ENCODE results near the gene RBM8A. TPM values are rescaled to one million over a fixed set of nuclear protein-coding genes. Genes with fewer than 3 reads are reported as not detected.
A peak's percentile ranks its signal among the peaks of the same experiment; 100 is the strongest.

Gene RBM8A
- total RNA-seq, 3 donors from 2014 or later (not counting 1 experiment from before 2014, with no cell fraction given) = 172 to 204 (median 200) TPM

DNA sequence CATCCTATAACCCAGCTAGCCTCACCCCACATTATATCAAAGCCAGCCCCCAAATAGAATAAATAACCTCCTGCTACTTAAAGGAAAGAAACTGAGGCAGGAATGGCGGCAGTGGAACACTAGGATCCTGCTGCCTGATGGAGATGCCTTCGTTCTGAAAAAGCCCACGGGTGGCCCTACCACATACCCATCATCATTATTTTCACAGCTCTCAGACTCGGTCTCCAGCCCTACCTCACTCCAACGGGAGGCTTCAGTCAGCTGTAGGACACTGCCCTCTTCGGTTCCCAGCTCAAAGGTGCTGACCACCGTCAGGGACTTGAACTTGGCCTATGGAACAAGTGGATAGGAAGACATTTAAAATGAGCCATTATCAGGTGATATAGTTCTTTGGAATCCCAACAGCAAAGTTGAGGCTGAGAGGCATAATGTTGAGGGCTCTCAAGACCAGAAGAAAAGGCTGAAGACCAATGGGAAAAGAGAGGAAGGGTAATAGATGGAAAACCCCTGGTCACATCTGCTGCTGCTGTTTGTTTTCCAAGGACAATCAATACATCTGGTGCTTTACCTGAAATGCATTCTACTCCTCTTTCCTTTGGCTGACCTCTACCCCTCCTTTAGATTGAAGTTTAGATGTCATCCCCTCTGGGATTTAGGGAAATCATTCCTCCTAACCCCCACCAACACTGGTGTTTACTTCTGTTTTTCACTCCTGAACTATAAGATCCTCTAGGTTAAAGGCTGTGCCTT is 33.8 kb downstream of the RBM8A start:
- Mint-ChIP-seq H3K9me3 (no peaks in the 10 kb centered on the region), H3K4me1 (no peaks in the 10 kb centered on the region), H3K27ac (no peak overlapping the region), H3K4me3 (no peak overlapping the region), H3K36me3 (no peaks in the 10 kb centered on the region), H3K27me3 (ENCODE audit: low read depth in 2 of 2) (no peaks in the 10 kb centered on the region)
- no peak for DNase-seq
- Histone ChIP-seq H3K4me3 (ENCODE audit: low read length) (no peak overlapping the region), H3K9me3 (ENCODE audit: control insufficient read depth, insufficient read depth, low read length) (no peaks in the 10 kb centered on the region), H3K36me3 (ENCODE audit: control insufficient read depth, insufficient read depth, low read length) (no peaks in the 10 kb centered on the region), H3K27ac (ENCODE audit: low read length) (no peak overlapping the region), H3K4me1 (ENCODE audit: control insufficient read depth, insufficient read depth, low read length) (no peaks in the 10 kb centered on the region), H3K27me3 (ENCODE audit: control insufficient read depth, insufficient read depth, low read length) (no peaks in the 10 kb centered on the region)
- intact Hi-C loops (cut with micrococcal nuclease) = no loop called here
- TF ChIP-seq, protein P1, sequence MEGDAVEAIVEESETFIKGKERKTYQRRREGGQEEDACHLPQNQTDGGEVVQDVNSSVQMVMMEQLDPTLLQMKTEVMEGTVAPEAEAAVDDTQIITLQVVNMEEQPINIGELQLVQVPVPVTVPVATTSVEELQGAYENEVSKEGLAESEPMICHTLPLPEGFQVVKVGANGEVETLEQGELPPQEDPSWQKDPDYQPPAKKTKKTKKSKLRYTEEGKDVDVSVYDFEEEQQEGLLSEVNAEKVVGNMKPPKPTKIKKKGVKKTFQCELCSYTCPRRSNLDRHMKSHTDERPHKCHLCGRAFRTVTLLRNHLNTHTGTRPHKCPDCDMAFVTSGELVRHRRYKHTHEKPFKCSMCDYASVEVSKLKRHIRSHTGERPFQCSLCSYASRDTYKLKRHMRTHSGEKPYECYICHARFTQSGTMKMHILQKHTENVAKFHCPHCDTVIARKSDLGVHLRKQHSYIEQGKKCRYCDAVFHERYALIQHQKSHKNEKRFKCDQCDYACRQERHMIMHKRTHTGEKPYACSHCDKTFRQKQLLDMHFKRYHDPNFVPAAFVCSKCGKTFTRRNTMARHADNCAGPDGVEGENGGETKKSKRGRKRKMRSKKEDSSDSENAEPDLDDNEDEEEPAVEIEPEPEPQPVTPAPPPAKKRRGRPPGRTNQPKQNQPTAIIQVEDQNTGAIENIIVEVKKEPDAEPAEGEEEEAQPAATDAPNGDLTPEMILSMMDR (IDR thresholded peaks at IDR 0.05) = no peak
- WGBS (ENCODE audit: insufficient coverage) = 89% methylated on average over 7 of the region's 7 CpGs
- ATAC-seq = no peak

DNA sequence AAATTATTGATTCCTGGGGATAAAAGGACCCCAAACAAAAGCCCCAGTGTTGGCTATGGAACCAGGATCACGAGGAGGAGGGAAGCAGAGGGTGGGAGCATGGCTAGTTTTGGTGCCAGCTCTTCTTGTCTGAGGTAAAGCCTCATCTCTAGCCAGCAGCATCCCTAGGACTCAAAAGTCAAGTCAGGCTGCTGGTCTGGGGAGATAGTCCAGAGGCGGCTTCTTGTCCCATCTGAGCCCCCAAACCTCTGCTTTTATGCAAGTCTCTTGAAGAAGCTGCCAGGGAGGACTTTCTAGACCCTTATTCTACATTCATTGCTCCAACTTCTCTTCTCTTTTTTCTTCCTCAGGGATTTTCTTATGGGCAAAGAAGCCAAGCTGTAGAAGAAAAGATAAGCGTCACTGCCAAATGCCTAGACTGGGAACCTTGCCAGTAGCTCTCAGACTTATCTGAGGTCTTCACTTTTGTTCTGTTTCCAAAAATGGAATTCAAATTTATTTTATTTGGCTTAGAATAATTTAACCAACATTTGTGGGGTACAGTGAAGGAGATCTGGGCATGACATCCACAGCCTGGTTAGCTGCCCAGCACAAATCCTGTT is 34.7 kb downstream of the RBM8A start:
- Mint-ChIP-seq H3K4me3 (no peak overlapping the region), H3K9me3 (no peaks in the 10 kb centered on the region), H3K36me3 (no peaks in the 10 kb centered on the region), H3K27ac (no peak overlapping the region), H3K27me3 (ENCODE audit: low read depth in 2 of 2) (no peaks in the 10 kb centered on the region), H3K4me1 (no peaks in the 10 kb centered on the region)
- intact Hi-C loops (cut with micrococcal nuclease) = no loop called here
- Histone ChIP-seq H3K4me1 (ENCODE audit: control insufficient read depth, insufficient read depth, low read length) (no peaks in the 10 kb centered on the region), H3K27me3 (ENCODE audit: control insufficient read depth, insufficient read depth, low read length) (no peaks in the 10 kb centered on the region), H3K27ac (ENCODE audit: low read length) (no peak overlapping the region), H3K36me3 (ENCODE audit: control insufficient read depth, insufficient read depth, low read length) (no peaks in the 10 kb centered on the region), H3K4me3 (ENCODE audit: low read length) (no peak overlapping the region), H3K9me3 (ENCODE audit: control insufficient read depth, insufficient read depth, low read length) (no peaks in the 10 kb centered on the region)
- DNase-seq (no peak), ATAC-seq (no peak)
- TF ChIP-seq, protein P1 (IDR thresholded peaks at IDR 0.05) = no peak
- 96% methylated on average over 3 of the region's 3 CpGs for WGBS (ENCODE audit: insufficient coverage)

DNA sequence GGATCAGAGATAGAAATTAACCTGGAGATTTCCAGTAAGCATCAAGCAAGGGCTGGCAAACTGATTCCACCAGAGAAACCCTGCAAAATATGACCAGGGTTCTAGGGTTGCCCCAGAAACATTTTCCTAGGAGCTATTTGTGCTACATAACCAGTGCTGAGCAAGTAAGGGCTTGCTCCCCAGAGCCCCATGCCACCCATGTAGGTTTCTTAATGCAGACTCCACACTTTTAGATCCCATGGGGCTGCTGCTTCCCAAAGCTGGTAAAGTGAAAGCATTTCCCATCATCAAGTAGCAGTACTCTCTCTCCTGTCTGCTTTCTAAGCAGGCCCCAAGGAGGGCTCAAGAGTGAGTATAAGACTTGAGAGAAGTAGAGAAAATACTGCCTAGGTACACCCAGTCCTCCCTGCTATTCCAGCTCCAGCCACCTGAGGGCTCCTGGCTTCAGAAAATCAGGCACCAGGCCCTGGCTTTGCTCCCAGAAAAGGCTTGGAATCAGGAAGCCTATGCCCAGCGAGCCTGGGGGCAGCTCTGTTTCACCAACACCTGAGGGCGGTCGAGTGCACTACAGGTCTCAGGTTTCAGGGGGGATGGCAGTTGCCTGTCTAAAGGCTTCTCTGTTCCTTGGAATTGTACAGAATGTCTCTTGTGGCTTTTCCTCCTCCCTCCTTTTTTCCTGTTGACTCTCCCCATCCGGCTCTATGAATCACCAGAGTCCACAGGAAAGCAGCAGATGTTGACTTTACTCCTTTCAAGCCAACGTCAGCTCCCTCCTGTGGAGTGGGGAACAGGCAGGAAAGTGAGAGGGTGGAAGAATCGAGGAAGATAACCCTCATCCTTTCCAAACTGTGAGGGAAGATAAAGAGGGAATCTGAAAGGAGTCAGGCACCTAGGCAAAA is 35.4 kb downstream of the RBM8A start:
- no peaks in the 10 kb centered on the region for H3K9me3 Mint-ChIP-seq
- H3K27me3 Mint-ChIP-seq (ENCODE audit: low read depth in 2 of 2) = no peaks in the 10 kb centered on the region
- peak; percentile 63 to 76 (median 63) for ATAC-seq
- no peak overlapping the region for H3K4me3 ChIP-seq (ENCODE audit: low read length)
- no peaks in the 10 kb centered on the region for H3K27me3 ChIP-seq (ENCODE audit: control insufficient read depth, insufficient read depth, low read length)
- H3K36me3 Mint-ChIP-seq = no peaks in the 10 kb centered on the region
- H3K9me3 ChIP-seq (ENCODE audit: control insufficient read depth, insufficient read depth, low read length) = no peaks in the 10 kb centered on the region
- H3K4me3 Mint-ChIP-seq = no peak overlapping the region
- intact Hi-C loops (cut with micrococcal nuclease) = no loop called here
- TF ChIP-seq, protein P1 (IDR thresholded peaks at IDR 0.05) = peak; percentile 72
- peak; percentile 35 to 70 for DNase-seq
- no peaks in the 10 kb centered on the region for H3K4me1 Mint-ChIP-seq
- 11% methylated on average over 3 of the region's 6 CpGs for WGBS (ENCODE audit: insufficient coverage)
- no peak overlapping the region for H3K27ac Mint-ChIP-seq
- H3K27ac ChIP-seq (ENCODE audit: low read length) = no peak overlapping the region
- no peaks in the 10 kb centered on the region for H3K4me1 ChIP-seq (ENCODE audit: control insufficient read depth, insufficient read depth, low read length)
- H3K36me3 ChIP-seq (ENCODE audit: control insufficient read depth, insufficient read depth, low read length) = no peaks in the 10 kb centered on the region
